IPS DF 19.7 (cell line): ENCODE measurements around the gene TPK1.

Experiments used
- DNase-seq: peaks from one replicate; pipeline ENCODE4 v3.0.0-alpha.2; 2013; ENCODE audit warnings: low read depth, low spot score

TPK1 gene

GRCh38 chr7:144725070-144725469, 110.8 kb downstream of the TPK1 start:
- DNase-seq: no peak

- DNase-seq: no peak
Measured at GRCh38 chr7:144723301-144723700, 112.6 kb downstream of the TPK1 start.

- DNase-seq: no peak
Measured at GRCh38 chr7:144720710-144721109, 115.1 kb downstream of the TPK1 start.

- peak; percentile 33 for DNase-seq
Measured at GRCh38 chr7:144720149-144720548, 115.7 kb downstream of the TPK1 start.

GRCh38 chr7:144717720-144718119, 118.1 kb downstream of the TPK1 start:
- DNase-seq: no peak

- no peak for DNase-seq
Measured at GRCh38 chr7:144713850-144714249, 122.0 kb downstream of the TPK1 start.

- no peak for DNase-seq
Measured at GRCh38 chr7:144710791-144711190, 125.1 kb downstream of the TPK1 start.

GRCh38 chr7:144709066-144709465, 126.8 kb downstream of the TPK1 start:
- no peak for DNase-seq

- no peak for DNase-seq
Measured at GRCh38 chr7:144691240-144691639, 144.6 kb downstream of the TPK1 start.

- no peak for DNase-seq
Measured at GRCh38 chr7:144682581-144683280, 153.1 kb downstream of the TPK1 start.

- DNase-seq: no peak
Measured at GRCh38 chr7:144676492-144676891, 159.4 kb downstream of the TPK1 start.

- DNase-seq: no peak
Measured at GRCh38 chr7:144674550-144674949, 161.3 kb downstream of the TPK1 start.

GRCh38 chr7:144672869-144673268, 163.0 kb downstream of the TPK1 start:
- DNase-seq: no peak

GRCh38 chr7:144671429-144671828, 164.4 kb downstream of the TPK1 start:
- no peak for DNase-seq

GRCh38 chr7:144670218-144670617, 165.6 kb downstream of the TPK1 start:
- DNase-seq: no peak

- DNase-seq: no peak
Measured at GRCh38 chr7:144668503-144668902, 167.3 kb downstream of the TPK1 start.

- no peak for DNase-seq
Measured at GRCh38 chr7:144665689-144666381, 170.0 kb downstream of the TPK1 start.

- no peak for DNase-seq
Measured at GRCh38 chr7:144659211-144659610, 176.6 kb downstream of the TPK1 start.

GRCh38 chr7:144656965-144657517, 178.8 kb downstream of the TPK1 start:
- no peak for DNase-seq

GRCh38 chr7:144653449-144653848, 182.4 kb downstream of the TPK1 start:
- DNase-seq: no peak

GRCh38 chr7:144650439-144650838, 185.4 kb downstream of the TPK1 start:
- DNase-seq: no peak

GRCh38 chr7:144649120-144649519, 186.7 kb downstream of the TPK1 start:
- no peak for DNase-seq
